Colon (tissue), 2 donors: ENCODE measurements around the gene CACNA1I.

Experiments used
- FAIRE-seq: peaks from 2 replicates; lab custom pipeline; 2012; peaks lifted over from hg19 to GRCh38; lab: Jason Lieb, UNC
- donor health status: control.
- donor health status: control.

CACNA1I gene

GRCh38 chr22:39651053-39651996 lies 80.8 kb downstream of the CACNA1I start:
- FAIRE-seq: no peak

DNA sequence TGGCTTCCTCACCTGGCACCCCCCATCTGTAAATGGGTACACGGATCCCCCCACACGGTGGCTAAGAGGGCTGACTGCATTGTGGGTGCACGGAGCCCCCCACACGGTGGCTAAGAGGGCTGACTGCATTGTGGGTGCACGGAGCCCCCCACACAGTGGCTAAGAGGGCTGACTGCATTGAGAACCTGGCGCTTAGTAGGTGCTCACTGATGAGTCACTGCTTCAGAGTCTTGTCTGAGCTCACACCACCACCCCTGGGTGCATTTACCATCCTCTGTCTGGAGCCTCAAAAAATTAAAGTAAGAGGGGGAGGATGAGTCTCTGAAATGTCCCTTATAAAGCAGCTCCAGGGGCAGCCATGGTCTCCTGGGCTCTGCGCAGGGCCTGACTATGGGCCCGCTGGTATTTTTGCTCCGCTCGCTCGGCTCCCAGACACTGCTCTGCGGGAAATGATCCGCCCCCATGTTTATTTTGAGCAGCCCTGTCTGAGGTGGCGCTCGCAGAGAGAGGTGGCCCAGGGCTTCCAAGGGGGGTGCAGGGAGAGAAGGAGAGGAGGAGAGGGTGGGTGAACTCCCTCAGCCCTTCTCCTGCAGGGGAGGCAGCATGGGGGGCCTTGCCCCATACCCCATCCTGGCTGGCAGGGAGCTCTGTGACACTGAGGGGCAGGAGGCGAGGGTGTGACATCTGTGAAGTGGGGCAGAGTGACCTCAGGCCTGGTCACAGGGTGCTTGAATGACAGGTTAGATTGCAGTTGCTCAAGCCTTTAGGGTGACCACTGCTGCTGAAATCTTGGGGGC lies 82.6 kb downstream of the CACNA1I start:
- no peak for FAIRE-seq

GRCh38 chr22:39653787-39654077 lies 83.2 kb downstream of the CACNA1I start:
- no peak for FAIRE-seq

DNA sequence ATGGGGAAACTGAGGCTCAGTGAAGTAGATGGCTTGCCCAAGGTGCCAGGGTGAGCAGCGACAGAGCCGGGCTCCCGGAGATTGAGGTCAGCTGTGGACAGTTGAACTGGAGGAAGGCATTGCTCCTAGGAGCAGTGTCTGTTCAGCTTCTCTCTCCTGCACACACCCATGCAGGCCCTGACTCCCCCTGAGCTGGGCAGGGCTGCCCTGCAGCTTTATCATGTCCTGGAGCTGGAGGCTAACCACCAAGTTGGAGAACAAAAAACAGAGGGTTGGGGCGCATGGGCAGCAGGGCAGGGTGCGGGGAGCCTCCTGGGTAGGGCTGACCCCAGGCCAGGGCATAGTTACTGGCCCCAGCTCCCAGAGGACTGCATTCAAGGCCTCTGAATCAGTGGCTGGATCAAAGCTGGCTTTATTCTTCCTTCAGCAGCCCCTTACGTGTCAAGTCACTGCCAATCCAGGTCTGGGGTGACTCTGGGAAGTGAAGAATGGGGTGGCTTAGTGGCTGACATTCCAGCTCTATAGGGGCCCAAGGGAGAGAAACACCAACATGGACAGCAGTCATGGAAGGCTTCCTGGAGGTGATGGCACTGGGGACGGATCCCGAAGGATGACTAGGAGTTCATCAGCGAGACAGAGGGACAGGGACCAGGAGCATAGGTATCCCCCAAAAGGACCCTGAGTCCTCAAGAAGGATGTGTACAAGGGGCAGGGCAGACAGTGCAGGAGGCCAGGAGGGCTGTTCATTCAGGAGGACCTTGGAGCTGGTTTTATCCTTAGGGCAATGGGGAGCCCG lies 83.8 kb downstream of the CACNA1I start:
- no peak for FAIRE-seq

GRCh38 chr22:39655004-39655579 lies 84.5 kb downstream of the CACNA1I start:
- no peak for FAIRE-seq

DNA sequence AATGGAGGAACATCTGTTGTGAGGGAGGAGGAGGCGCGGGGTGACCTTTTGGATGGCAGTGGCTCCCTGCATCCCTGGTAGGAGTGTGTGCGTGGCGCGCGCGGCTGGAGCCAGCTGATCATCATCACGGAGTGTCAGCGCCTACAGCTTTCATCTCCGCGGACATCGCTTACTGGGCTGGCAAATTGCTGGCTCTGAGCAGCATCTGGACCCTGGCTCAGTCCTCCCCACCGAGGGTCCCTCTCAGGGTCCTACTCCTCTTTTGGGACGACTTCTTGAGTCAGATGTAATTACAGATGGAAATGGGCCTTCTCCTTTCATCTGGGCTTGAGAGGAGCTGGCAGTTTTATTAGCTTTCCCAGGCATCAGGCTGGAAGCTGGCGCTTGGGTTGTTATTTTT lies 85.3 kb downstream of the CACNA1I start:
- no peak for FAIRE-seq

DNA sequence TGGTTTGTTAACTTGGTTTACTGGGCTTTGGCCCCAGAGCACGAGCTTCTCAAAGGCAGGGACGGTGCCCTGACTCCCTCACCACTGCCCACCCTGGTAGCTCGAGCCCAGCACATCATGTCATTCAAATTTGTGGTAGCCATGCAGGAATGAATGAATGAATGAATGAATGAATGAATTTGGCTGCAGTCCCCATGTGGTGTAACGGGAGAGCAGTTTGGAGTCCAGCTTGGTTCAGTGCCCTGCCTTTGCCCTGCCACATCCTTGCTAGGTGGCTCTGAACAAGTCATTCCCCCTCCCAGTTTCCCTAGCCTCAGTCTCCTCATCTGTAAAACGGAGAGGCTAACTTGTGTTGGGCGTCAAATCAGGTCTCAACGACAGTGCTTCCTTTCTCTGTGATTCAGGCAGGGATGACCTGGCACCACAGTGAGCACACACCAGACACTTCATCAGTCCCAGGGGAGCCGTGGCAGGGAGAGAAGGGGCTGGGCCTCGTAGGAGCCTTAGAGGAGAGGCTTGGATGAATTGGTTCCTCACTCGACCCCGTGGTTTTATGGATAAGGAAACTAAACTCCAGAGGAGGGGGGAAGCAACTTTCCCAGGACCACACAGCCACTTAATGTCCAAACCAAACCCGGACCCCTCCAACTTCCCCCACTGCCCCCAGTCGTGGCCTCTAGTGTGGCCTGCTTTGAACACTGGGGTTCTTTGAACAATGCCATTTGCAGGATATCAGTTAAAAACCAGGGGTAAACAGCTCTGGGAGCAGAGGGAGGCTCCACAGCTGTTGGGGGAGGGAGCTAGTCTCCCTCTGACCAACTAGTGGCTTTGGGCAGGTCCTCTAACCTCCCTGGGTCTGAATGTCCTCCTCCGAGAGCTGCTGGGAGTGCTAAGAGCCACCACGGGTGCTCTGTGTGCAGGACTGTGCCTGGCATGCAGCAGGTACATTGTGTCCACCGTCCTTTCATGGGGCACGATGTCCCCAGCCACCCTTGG lies 86.2 kb downstream of the CACNA1I start:
- no peak for FAIRE-seq

DNA sequence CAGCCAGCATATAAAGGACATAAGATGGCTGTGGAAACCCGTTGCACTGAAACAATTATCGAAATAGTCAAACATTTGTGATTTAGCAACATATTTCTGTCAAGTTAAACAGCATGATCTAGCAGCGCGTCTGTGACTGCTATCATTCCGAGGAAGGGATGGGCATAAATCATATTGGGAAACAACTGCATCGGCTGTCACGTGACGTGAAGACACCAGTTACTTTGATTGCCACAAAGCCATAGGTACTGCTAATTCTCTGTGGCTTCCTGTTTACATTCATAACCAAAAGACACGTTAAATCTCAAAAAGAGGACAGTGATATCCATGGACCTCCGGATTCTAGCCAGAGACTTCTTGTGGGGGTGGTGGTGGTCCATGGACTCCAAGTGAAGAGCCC lies 87.8 kb downstream of the CACNA1I start:
- no peak for FAIRE-seq

GRCh38 chr22:39658806-39659463 lies 88.4 kb downstream of the CACNA1I start:
- no peak for FAIRE-seq

- no peak for FAIRE-seq
Observed at GRCh38 chr22:39661501-39661841, 90.9 kb downstream of the CACNA1I start.

GRCh38 chr22:39661842-39662685 lies 91.5 kb downstream of the CACNA1I start:
- no peak for FAIRE-seq

DNA sequence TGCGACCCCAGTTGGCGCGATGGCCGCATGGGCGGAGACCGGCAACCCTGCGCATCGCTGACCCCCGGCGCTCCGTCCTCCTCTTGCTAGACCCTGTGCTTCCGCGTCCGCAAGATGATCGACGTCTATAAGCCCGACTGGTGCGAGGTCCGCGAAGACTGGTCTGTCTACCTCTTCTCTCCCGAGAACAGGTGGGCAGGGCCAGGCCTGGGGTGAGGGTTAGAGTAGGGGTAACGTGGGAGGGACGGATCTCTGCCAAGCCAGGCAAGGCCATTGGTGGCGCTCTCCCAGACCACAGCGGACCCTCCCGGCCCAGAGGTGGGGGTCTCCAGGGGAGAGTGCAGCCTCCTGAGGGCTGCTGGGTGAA lies 92.1 kb downstream of the CACNA1I start:
- no peak for FAIRE-seq

DNA sequence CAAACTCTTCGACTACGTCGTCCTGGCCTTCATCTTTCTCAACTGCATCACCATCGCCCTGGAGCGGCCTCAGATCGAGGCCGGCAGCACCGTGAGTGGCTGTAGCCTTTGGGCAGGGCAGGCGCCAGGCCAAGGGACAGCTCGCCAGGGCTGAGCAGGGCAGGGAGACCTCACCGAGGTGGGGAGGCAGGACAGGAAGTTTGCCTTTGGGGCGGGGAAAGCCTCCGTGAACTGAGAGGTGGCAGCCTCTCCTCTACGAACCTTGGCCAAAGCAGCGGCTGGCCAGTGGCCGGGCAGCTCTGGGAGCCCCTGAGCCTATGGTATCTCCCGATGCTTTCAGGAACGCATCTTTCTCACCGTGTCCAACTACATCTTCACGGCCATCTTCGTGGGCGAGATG lies 93.2 kb downstream of the CACNA1I start:
- no peak for FAIRE-seq

DNA sequence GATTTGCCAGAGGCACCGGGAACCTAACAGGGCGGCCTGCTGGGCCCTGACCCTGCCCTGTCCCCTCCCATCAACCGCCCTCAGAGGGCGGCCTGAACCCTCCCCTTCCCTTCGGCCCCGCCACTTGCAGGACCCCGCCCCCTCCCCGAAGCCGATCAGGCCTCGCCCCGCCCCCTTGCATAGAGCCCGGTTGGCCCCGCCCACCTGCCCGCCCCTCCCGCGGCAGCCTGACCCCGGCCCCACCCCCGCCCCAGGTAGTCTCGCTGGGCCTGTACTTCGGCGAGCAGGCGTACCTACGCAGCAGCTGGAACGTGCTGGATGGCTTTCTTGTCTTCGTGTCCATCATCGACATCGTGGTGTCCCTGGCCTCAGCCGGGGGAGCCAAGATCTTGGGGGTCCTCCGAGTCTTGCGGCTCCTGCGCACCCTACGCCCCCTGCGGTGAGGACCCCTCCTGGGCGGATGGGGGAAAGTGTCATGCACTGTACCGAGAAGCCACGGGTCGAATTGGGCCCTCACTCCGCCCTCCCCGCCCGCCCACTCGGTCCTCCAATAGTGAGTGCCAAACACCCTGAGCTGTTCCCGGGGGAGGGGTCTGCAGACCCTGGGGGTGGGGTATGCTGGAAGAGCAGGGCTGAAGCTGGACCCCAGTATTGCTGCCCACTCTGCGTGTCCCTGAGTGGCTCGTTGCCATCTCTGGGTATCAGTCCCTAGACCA lies 94.1 kb downstream of the CACNA1I start:
- no peak for FAIRE-seq

DNA sequence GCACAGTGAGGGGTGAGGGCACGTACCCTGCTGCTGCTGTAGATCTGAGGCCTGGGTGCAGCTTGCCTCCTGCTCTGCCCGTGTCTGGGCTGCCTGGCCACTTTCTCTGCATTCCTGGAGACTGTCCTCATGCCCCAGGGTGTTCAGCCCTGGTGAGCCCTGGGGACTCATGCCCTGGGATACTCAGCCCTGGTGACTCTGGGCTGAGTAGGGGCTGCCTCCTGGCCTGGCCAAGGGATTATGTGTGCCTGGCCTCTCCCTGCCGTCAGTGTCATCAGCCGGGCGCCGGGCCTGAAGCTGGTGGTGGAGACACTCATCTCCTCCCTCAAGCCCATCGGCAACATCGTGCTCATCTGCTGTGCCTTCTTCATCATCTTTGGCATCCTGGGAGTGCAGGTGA lies 94.7 kb downstream of the CACNA1I start:
- no peak for FAIRE-seq

GRCh38 chr22:39665661-39666431 lies 95.3 kb downstream of the CACNA1I start:
- no peak for FAIRE-seq

DNA sequence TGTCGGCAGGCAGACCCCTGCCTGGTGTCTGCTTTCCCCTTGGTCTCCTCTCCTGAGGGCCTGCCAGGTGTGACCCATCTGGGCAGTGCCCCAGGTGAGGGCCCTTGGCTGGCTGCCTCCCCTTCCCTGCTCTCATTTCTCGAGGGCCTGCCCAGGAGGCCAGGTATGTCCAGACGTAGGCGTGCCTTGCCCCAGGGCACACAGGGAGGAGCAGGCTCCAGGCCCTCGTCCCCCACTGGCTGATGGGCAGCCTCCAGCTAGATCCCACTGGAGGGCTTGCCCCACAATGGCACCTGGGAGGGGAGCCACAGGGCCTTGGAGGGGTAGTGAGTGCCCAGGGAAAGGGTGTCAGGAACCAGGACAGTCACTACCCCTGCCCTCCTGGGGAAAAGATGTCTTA lies 95.9 kb downstream of the CACNA1I start:
- FAIRE-seq: no peak

- no peak for FAIRE-seq
Observed at GRCh38 chr22:39666926-39667325, 96.4 kb downstream of the CACNA1I start.
